HG02642 (cell line): ENCODE results near the gene PEX5L.

Experiments
- ATAC-seq: cut with Tn5 transposase; IDR thresholded peaks from one replicate; pipeline ENCODE4 v1.9.1; 2021; ENCODE audit warnings: mild to moderate bottlenecking; ENCODE audit not compliant: unreplicated experiment, poor library complexity

PEX5L gene

GRCh38 chr3:179958143-179958542 lies 78.6 kb downstream of the PEX5L start:
- ATAC-seq, result no peak

GRCh38 chr3:179957264-179957845 lies 79.4 kb downstream of the PEX5L start:
- peak; percentile 31 for ATAC-seq

- ATAC-seq, result peak; percentile 88
These were observed 80.3 kb downstream of the PEX5L start for GRCh38 chr3:179956416-179956830.

- ATAC-seq, result no peak
These were observed 80.9 kb downstream of the PEX5L start for GRCh38 chr3:179955809-179956208.

GRCh38 chr3:179955286-179955685 lies 81.5 kb downstream of the PEX5L start:
- no peak for ATAC-seq

GRCh38 chr3:179953993-179954870 lies 82.5 kb downstream of the PEX5L start:
- no peak for ATAC-seq

- no peak for ATAC-seq
These were observed 85.9 kb downstream of the PEX5L start for GRCh38 chr3:179950840-179951239.

- peak; percentile 32 for ATAC-seq
These were observed 86.9 kb downstream of the PEX5L start for GRCh38 chr3:179949869-179950268.

GRCh38 chr3:179949412-179949811 lies 87.3 kb downstream of the PEX5L start:
- ATAC-seq, result peak; percentile 95

GRCh38 chr3:179948740-179949139 lies 88.0 kb downstream of the PEX5L start:
- ATAC-seq, result no peak

- no peak for ATAC-seq
These were observed 91.2 kb downstream of the PEX5L start for GRCh38 chr3:179945569-179945968.

GRCh38 chr3:179943117-179943880 lies 93.4 kb downstream of the PEX5L start:
- no peak for ATAC-seq

GRCh38 chr3:179942553-179943075 lies 94.1 kb downstream of the PEX5L start:
- ATAC-seq, result no peak

- no peak for ATAC-seq
These were observed 101.0 kb downstream of the PEX5L start for GRCh38 chr3:179935710-179936109.

GRCh38 chr3:179933914-179934313 lies 102.8 kb downstream of the PEX5L start:
- ATAC-seq, result no peak

- no peak for ATAC-seq
These were observed 103.7 kb downstream of the PEX5L start for GRCh38 chr3:179933080-179933479.

- no peak for ATAC-seq
These were observed 104.1 kb downstream of the PEX5L start for GRCh38 chr3:179932674-179933073.

- ATAC-seq, result peak; percentile 74
These were observed 107.6 kb downstream of the PEX5L start for GRCh38 chr3:179929091-179929529.

GRCh38 chr3:179927191-179927590 lies 109.5 kb downstream of the PEX5L start:
- no peak for ATAC-seq

GRCh38 chr3:179921951-179922350 lies 114.8 kb downstream of the PEX5L start:
- no peak for ATAC-seq

GRCh38 chr3:179921500-179921899 lies 115.2 kb downstream of the PEX5L start:
- ATAC-seq, result peak; percentile 97
